Measurements from ENCODE around the gene WDR5.
"Not testable (repeated sequence)": the region's sequence is repeated elsewhere in the genome, so short reads cannot be mapped to it uniquely, and the experiment has no call there.

WDR5 gene

DNA sequence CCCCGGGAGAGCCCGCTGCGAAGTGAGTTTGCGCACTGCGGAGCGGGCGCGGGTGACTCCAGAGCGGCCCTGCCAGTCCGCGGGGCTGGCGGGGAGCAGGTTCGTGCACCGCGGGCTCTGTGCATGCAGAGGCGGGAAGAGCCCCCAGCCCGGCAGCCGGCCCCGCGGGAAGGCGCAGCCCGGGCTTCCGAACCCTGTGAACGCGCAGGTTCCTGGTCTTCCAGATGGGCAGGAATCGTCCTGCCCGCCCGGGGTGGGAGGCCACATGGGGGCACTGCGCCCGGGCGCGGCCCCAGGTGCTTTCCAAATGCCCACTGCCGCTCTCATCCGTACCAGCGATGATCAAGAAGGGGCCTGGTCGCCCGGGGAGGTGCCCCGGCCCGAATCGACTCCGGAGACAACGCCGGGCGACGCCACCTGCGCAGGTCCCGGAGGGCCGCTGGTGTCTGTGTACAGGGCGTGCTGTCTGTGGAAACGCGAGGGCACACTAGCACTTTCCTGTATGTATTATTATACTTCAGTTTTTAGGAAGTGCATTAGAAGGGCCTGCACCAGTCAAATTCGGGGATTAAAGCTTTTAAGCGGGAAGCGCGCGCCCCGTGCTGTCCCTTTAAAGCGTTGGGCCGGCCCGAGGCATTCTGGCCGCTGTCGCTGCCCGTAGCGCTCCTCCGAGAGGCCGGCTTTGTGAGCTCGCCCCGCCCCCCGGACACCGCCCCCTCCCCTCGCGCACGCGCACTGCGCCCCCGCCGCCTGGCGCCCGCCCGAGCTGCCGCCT lies at the start of gene WDR5:
Gene WDR5 (plus strand): TSS at position 740 of the 775 bp plus-strand sequence. CDS start 3,796 bp downstream, outside the sequence.
- peak; percentile 82 for DNase-seq

DNA sequence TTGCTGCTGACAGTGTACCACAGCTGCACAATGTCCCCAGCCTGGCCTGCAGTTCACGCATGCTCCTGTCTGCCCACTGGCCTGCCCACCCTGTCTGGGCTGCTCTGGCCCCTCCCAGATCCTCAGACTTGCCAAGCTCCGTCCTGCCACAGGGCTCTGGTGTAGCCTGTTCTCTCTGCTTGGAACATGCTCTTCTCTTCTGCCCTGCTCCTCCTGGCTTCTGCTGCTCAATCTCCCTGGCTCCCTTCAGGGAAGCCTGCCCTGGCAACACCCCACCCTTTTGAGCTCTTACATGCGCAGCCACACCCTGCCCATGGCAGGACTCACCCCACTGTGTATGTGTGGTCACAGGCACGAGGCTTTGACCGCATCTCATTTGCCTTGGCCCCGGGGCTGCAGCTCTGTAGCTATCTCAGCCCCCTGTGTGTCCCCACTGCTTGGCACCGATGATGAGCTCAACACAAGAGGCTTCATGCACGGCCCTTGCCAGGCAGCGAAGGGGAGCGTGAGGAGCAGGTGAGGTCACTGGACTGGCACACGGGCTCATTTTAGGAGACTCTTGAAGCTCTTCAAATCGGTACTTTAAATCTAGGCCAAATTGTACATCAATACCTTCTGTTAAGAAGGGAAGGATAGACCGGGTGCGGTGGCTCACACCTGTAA lies 47.7 kb upstream of the WDR5 start:
- no peak for DNase-seq

DNA sequence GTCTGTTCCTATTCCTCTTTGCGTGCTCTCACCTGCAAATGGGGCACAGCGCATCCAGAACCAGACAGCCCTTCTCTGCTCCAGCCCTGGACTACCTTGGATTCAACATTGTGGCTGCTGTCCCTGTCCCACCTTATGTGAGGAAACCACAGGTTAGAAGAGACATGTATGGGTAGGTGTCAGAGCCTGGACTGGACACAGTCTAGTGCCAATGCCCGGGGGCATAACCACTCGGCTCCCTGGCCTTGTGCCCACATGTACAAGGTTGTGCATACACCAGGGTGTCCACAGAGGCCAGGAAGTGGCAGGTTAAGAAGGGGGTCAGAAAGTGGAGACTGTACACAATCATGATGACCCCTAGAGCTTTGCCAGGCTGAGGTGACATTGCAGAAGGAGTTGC lies 45.9 kb upstream of the WDR5 start:
- no peak for DNase-seq

DNA sequence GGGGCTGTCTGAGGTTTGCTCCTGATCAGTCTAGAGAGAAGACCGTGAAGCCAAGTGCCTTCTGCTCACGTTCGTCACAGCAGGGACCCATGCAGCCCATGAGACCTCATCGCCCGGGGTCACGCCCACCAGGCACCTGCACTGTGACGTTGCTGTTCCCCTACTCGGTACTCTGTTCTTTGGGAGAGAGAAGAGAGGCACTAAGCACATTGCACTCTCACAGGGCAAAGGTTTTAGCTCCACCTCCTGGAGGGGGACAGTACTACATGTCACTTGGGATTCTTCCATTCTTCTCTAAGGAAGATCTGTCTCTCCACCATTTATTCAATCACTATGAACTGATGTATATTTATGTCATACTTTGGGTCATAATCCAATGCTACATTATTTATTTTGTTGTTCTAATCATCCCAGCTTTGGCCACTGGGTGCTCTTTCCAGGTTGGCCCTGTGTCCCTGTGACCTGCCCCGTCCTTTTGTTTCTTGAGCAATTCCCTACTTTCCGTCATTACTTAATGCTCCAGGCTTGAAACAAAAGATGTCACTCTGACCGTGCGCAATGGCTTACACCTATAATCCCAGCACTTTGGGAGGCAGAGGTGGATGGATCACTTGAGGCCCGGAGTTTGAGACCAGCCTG lies 36.6 kb upstream of the WDR5 start:
- peak; percentile 50 for DNase-seq

DNA sequence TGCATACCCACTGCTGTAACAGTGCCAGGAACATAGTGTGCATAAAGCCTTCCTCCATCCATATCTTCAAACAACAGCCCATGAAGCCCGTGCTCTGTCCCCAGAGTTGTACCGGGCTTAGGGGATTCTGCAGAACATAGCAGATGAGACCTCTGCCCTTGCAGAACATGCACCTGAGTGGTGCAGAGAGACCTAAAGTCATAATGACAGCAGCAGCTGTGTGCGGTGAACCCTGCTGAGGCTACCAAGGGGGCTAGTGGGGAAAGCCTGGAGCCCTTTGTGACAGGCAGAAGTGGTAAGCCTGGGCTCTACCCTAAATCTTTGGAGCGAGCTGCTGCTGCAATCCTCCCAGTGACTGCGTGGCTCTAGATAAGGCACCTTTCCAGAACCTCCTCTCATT lies 35.8 kb upstream of the WDR5 start:
- DNase-seq: no peak

DNA sequence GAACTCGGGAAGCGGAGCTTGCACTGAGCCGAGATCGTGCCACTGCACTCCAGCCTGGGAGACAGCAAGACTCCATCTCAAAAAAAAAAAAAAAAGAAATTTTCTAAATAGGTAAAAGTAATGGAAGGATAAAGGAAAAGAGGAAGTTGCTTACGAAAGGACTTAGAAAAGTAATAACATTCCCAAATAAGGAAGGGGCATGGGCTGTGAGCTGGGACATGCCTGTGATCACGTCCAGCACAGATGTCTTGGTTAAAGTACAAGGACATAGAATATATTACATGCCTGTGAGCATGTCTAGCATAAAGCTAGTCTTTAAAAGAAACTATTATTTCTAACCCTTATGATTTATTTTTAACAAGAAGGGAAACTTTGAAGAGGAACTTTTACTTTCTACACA lies 34.7 kb upstream of the WDR5 start:
- not testable (repeated sequence) for DNase-seq

DNA sequence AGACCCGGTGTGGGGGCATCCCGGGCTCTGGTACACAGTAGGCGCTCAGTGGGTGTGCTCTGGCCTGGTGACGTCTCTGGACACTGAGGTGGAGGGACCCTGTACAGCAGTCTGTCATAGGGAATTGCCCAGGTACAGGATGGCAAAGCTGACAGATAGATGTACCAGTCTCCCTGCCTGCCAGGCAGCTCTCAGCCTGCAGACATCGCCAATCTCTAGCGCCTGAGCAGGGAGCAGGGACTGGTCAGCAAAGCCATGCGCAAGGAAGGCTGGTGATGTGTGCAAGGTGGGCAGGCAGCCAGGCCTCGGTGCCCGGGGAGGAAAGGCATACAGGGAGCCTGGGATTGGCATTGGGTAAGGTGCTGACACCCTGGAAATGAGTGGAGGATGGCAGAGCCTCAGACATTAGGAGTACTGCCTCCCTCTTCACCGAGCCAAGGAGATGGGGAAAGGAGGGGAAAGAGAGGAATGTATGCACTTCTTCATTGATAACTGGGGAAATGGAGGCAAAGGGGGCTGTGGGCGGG lies 34.2 kb upstream of the WDR5 start:
- no peak for DNase-seq

DNA sequence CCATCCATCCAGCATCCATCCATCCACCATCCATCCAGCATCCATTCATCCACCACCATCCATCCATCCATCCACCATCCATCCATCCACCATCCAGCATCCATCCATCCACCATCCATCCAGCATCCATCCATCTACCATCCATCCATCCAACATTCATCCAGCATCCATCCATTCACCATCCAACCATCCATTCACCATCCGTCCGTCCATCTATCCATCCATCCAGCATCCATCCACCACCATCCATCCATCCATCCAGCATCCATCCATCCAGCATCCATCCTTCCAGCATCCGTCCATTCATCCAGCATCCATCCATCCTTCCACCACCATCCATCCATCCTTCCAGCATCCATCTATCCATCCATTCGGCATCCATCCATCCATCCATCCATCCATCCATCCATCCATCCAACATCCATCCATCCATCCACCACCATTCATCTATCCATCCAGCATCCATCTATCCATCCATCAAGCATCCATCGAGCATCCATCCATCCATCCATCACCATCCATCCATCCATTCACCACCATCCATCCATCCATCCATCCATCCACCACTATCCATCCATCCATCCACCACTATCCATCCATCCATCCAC lies 32.4 kb upstream of the WDR5 start:
- DNase-seq: no peak

DNA sequence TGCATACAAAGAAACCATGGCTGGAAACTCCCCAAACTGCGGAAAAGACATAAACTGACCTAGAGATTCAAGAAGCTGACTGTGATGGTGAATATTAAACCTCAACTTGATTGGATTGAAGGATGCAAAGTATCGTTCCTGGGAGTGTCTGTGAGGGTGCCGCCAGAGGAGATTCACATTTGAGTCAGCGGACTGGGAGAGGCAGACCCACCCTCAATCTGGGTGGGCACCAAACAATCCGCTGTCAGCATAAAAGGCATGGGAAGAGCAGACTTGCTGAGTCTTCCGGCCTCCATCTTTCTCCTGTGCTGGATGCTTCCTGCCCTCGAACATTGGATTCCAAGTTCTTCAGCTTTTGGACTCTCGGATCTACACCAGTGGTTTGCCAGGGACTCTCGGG lies 24.8 kb upstream of the WDR5 start:
- DNase-seq: no peak

DNA sequence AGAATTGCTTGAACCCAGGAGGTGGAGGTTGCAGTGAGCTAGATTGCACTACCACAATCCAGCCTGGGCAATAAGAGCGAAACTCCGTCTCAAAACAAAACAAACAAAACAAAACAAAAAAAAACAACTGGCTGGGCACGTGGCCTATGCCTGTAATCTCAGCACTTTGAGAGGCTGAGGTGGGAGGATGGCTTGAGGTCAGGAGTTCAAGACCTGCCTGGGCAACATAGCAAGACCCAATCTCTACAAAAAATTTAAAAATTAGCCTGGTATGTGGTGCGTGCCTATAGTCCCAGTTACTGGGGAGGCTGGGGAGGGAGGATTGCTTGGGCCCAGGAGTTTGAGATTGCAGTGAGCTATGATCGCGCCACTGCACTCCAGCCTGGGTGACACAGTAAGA lies 23.3 kb upstream of the WDR5 start:
- no peak for DNase-seq

DNA sequence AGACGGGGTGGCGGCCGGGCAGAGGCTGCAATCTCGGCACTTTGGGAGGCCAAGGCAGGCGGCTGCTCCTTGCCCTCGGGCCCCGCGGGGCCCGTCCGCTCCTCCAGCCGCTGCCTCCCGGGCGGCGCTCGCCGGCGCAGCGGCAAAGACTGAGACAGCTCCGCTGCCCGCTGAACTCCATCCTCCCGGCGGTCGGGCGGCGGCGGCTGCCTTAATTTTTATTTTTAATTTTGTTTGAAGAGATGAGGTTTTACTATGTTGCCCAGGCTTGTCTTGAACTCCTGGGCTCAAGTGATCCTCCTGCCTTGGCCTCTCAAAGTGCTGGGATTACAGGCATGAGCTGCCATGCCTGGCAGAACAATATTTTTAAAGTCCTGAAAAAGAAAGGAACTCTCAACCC lies 16.9 kb upstream of the WDR5 start:
- DNase-seq: not testable (repeated sequence)

DNA sequence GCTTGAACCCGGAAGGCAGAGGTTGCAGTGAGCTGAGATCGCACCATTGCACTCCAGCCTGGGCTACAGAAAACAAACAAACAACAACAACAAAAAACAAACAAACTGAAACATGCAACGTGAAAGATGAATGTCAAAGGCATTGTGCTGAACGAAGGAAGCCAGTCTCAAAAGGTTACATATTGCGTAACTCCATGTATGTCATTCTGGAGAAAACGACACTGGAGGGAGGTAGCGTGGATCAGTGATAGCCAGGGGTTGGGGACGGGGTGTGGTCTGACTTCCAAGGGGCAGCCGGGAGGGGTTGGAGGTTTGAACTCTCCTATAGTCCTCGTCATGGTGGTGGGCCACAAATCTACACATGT lies 12.1 kb upstream of the WDR5 start:
- DNase-seq: no peak

DNA sequence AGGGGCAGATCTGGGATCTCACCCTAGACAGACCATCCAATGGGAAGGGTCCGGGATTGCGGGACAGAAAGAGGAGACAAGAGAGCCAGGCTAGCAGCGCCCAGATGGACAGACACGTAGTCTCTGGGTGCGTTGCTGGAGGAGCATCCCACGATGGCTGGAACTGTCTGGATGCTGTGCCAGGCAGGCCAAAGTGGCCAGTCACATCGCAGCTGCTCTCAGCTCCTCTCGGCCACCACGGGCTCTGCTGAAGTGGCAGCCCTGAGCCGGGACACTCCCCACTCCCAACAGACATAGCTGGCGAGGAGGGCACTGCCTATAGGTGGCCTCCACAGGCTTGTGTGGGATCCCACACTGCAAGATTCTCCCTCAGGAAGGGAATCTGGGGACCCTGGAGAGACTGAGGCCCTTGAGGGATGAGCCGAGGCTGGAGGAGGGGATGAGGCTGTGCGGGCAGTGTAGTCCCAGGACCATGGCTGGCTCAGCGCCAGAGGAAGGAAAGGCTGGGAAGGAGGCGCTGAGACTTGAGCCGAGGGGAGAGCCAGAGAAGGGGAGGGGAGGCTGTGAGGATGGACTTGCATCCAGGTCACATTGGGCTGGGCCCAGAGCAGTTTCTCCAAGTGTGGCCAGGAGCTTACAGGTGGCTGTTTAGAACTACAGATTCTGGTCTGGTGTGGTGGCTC lies 10.3 kb upstream of the WDR5 start:
- no peak for DNase-seq

DNA sequence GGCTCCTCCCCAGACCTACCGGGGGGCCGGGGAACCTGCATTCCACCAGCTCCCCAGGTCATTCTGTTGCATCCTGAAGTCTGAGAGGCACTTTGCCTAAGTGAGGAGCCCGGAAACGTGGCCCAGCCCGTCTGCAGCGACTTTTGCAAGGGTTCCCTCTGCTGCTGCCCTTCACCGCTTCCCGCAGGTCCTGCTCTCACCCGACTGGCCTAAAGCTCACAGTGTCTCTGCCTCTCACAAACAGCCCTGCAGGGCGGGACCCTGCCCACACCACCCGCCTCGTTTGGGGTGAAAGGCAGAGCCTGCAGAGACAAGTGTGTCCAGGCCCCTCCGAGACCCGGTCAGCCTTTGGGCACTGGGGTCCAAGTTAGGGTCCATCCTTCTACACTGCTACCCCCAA lies 9.5 kb upstream of the WDR5 start:
- DNase-seq: no peak

DNA sequence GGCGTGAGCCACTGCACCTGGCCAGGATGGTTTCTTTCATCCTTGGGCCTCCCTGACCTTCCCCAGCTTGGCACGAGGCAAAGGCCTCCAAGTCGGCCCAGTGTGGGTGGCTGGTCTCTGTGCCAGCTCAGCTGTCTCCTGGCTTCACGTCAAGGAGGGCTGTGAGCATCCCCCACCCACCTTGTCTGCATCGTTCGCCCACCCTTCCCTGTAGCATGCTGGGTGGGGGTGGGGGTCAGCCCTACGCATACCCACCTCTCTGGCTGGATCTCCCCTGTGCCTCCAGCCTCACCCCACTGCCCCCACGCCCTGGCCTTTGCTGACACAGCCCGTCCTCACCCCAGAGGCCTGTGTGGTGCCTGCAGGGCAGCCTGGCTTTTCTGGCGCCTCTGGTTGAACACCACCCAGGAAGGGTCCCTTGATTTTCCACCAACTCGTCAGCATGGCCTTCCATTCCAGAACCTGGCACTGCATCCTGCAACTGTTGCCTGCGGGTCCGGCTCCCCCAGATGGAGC lies 8.8 kb upstream of the WDR5 start:
- no peak for DNase-seq

DNA sequence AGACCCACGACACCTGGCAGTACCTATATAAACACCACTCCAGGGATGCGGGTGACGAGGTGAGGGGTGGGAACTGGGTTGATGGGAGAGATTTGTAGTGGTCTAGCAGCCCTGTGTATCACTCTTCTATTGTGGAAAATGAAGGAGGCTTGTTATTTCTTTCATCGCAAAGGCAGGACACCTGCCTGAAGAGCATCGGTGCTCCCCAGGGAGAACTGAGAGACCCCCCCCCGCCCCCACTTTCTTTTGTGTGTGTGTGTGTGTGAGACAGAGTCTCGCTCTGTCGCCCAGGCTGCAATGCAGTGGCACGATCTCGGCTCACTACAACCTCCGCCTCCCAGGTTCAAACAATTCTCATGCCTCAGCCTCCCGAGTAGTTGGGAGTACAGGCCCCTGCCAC lies 8.3 kb upstream of the WDR5 start:
- DNase-seq: no peak

DNA sequence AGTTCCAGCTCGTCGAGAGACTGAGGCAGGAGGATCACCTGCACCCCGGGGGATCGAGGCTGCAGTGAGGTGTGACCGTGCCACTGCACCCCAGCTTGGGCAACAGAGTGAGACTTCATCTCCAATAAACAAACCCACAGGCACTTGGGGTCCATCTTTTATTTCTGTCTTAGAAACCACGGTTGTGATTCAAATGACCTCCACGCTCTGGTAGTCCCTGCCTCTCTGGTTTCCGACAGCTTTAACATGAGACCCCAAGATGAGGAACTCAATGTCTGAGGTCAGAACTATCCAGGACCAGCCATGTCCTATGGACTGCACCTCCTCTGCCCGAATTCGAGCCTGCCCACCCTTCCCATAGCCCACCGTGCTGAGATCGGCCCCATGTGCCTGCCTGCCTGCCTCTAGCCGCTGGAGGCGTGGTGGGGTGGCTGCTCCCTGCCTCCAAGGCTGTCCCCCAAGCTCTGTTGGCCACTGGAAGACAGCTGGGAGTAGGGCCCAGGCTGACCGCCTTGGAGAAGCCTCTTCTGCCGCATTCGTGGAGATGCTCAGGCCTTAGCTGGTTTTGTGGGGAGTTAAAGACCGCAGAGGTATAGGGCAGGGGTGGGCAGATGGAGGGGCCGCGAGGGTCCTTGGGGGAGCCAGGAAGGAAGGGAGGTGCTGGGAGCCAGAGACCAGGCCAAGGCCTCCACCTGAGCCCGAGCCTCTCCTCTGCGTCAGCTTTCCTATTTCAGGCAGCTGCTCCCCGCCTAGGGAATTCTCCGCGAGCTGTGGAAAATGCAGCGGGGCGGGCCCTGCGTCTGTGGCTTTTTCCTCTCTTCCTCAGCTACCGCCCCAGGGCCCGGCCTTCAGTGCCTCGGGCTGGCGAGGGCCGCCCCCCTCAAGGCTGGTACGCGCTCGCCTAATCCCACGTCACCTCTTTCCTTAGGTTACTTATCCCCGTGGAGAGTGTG lies 6.9 kb upstream of the WDR5 start:
- DNase-seq: no peak

DNA sequence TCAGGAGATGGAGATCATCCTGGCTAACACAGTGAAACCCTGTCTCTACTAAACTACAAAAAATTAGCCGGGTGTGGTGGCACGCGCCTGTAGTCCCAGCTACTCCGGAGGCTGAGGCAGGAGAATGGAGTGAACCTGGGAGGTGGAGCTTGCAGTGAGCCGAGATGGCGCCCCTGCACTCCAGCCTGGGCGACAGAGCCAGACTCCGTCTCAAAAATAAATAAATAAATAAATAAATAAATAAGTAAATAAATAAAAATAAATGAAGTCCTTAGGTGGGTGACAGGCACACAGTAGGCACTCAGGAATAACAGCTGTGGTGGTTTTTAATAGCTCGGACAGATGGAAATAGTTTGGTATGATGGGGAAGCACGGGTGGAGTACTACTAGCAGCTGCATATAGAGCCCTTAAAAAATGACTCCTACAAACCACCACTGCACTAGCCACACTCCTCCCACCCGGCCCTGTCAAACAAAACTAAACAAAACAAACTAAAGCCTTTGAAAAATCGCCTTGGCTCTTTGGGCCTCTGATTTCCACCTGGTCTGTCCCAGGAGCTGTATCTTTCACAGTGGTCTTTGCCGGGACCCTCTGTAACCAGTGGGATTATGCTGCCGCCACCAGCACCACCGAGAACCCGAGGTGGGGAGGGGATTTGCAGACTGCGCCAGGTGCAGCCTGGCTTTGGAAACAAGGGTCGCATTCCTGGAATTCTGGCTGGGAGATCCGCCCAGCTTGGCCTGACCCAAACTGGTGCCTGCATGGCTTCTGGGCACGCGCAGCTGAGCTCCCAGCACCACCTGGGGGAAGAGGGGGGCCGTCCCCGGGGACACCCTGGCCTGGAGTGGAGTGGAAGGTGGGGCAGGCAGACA lies 5.1 kb upstream of the WDR5 start:
- DNase-seq: no peak

DNA sequence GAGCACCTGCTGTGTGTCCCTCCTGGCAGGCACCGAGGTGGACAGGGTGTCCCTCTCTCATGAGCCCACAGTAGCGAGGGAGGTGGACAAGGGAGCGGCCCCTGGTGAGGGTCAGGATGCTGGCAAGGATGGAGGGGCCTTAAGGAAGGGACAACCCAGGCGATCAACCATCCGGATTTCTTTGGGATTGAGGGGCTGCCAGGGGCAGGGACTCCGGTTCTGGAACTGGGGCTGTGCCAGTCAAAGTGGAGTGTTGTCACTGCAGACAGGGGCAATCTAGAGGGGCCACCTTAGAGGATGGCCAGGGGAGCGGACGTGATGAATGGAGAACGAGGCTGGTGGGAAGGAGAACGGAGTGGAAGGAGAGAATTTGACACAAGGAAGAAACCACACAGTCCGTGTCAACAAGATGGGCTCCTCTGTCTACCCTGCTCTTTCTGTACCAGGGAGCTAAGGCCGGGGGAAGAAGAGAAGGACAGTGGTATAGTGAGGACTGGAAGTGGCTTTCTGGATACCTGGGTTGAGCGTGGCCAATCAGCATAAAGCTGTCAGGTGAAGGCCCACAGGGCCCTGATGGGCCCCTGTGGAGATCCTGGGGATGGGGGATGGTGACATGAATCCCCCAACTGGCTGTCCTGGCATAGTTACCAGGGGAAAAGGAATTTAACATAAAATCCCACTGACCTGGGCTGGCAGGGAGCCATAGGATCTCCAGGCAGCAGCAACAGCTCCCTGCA lies 4.2 kb upstream of the WDR5 start:
- no peak for DNase-seq

Measured in GDM1 (cell line).